Esophagus squamous epithelium (tissue), 5 donors: ENCODE measurements around the gene ADAMTSL3. TPM values are rescaled to one million over a fixed set of nuclear protein-coding genes. Genes with fewer than 3 reads are reported as not detected.

ENCODE experiments used
- DNase-seq: peaks from one replicate; lab custom pipeline; 2025; lab: John Stamatoyannopoulos, UW
- H3K27ac ChIP-seq, 4 donors: fragments of 200-600 bp; sonication (generic); one replicate each; pipeline ENCODE4 v1.5.1; 2016 to 2019; ENCODE audit warnings: mild to moderate bottlenecking in 1 of 4
- H3K27me3 ChIP-seq, 4 donors: fragments of 200-600 bp; sonication (generic); 1 replicate in 3 of 4; 2 replicates in 1 of 4; pipeline versions ENCODE4 v1.5.1 to v1.6.0; 2017 to 2021; ENCODE audit warnings: antibody characterized with exemption in 1 of 4
- H3K36me3 ChIP-seq, 3 donors: fragments of 200-600 bp; sonication (generic); one replicate each; pipeline ENCODE4 v1.5.1; 2016 to 2019
- H3K4me1 ChIP-seq, 3 donors: fragments of 200-600 bp; sonication (generic); one replicate each; pipeline ENCODE4 v1.5.1; 2017 to 2019
- H3K4me3 ChIP-seq, 4 donors: fragments of 200-600 bp; sonication (generic); 1 replicate in 3 of 4; 2 replicates in 1 of 4; pipeline ENCODE4 v1.5.1; 2016 to 2019; ENCODE audit warnings: mild to moderate bottlenecking in 2 of 4, moderate library complexity in 1 of 4
- H3K9me3 ChIP-seq, 3 donors: fragments of 200-600 bp; sonication (generic); one replicate each; pipeline ENCODE4 v1.5.1; 2016 to 2019
- POLR2A ChIP-seq, 4 donors: fragments of 450-650 bp; IDR thresholded peaks; one replicate each; pipeline ENCODE4 v1.6.1; 2017; ENCODE audit warnings: antibody characterized with exemption in 4 of 4, mild to moderate bottlenecking in 4 of 4, moderate library complexity in 3 of 4
- WGBS, 2 donors: methylation state at CpG; one replicate each; pipeline ENCODE4 v1.1.5; 2018; 5-methylcytosine and 5-hydroxymethylcytosine counted together
- intact Hi-C: fragments of 100-400 bp; cut with DNase I; formaldehyde crosslinking; loops from one replicate; pipeline ENCODE4 v1.15.0; 2022
- total RNA-seq, 4 donors: library from RNA; depleted of rRNA; stranded (reverse); fragments of >200 nt; gene quantifications; one replicate each; pipeline ENCODE4 v1.1.0, GENCODE V29; 2016
- TF ChIP-seq, protein P1 (sequence below), 6 experiments: fragments of 450-650 bp in 4 of 6; fragments of 200-600 bp in 2 of 6; sonication (generic) in 2 of 6; IDR thresholded peaks; one replicate each; pipeline ENCODE4 v1.5.1; 2016 to 2019; ENCODE audit warnings: antibody characterized with exemption in 6 of 6, mild to moderate bottlenecking in 4 of 6, moderate library complexity in 4 of 6
- donor health status: DM: yes; HTN: yes; CAD: no.

The ADAMTSL3 gene
- total RNA-seq, 4 donors from 2014 or later: 0.11 to 3.2 (median 0.79) TPM

DNA sequence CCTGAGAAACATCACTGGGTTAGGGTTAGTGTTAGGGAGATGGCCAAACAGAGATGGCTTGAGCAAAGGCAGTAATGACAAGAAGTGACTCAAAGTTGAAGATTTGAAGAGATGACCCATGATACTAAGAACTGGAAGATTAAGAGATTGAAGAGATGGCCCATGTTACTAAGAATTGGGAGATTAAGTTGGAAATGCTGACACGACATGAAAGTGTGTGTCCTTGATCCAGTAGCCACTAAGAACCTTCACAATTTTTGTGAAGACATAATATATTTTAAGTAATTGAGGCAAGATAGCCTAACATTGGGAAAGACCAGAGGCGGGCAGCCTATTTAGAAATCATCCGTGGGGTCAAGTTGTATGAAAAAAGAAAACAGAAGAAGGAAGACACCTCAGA, 239.4 kb downstream of the ADAMTSL3 start:
- intact Hi-C loops: no loop called here
- Histone ChIP-seq H3K4me3 (no peak overlapping the region), H3K4me1 (peaks cover 0 to 14% (median 0%) of the 10 kb centered on the region in 3 donors), H3K27ac (no peak overlapping the region), H3K9me3 (no peaks in the 10 kb centered on the region), H3K36me3 (no peaks in the 10 kb centered on the region), H3K27me3 (no peaks in the 10 kb centered on the region)
- WGBS, 2 donors: 74 to 80% methylated on average over 3 of the region's 3 CpGs
- DNase-seq: no peak
- no peak for TF ChIP-seq POLR2A (IDR thresholded peaks at IDR 0.05)
- TF ChIP-seq, protein P1, sequence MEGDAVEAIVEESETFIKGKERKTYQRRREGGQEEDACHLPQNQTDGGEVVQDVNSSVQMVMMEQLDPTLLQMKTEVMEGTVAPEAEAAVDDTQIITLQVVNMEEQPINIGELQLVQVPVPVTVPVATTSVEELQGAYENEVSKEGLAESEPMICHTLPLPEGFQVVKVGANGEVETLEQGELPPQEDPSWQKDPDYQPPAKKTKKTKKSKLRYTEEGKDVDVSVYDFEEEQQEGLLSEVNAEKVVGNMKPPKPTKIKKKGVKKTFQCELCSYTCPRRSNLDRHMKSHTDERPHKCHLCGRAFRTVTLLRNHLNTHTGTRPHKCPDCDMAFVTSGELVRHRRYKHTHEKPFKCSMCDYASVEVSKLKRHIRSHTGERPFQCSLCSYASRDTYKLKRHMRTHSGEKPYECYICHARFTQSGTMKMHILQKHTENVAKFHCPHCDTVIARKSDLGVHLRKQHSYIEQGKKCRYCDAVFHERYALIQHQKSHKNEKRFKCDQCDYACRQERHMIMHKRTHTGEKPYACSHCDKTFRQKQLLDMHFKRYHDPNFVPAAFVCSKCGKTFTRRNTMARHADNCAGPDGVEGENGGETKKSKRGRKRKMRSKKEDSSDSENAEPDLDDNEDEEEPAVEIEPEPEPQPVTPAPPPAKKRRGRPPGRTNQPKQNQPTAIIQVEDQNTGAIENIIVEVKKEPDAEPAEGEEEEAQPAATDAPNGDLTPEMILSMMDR (IDR thresholded peaks at IDR 0.05): no peak

DNA sequence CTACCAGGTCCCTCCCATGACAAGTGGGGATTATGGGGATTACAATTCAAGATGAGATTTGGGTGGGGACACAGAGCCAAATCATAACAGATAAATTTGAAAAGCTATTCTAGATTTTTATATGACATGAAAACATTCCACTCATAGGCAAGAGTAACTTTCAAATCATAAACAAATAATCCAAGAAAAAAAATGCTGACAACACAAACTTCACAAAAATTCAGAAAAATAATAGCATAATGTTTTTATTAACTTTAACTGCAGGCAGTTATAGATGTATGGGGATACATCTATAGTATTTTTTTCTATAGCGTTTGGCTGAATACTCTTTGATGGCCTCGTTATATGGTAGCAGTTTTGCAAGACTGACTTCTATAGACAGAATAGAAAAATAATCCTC, 243.1 kb downstream of the ADAMTSL3 start:
- H3K4me1 ChIP-seq: no peaks in the 10 kb centered on the region
- WGBS, 2 donors: 74 to 78% methylated on average over 2 of the region's 2 CpGs
- no peaks in the 10 kb centered on the region for H3K27me3 ChIP-seq
- DNase-seq: no peak
- H3K4me3 ChIP-seq: no peak overlapping the region
- intact Hi-C loops: no loop called here
- no peak overlapping the region for H3K27ac ChIP-seq
- H3K9me3 ChIP-seq: no peaks in the 10 kb centered on the region
- no peaks in the 10 kb centered on the region for H3K36me3 ChIP-seq
- no peak for TF ChIP-seq POLR2A (IDR thresholded peaks at IDR 0.05)
- TF ChIP-seq, protein P1 (IDR thresholded peaks at IDR 0.05): no peak

DNA sequence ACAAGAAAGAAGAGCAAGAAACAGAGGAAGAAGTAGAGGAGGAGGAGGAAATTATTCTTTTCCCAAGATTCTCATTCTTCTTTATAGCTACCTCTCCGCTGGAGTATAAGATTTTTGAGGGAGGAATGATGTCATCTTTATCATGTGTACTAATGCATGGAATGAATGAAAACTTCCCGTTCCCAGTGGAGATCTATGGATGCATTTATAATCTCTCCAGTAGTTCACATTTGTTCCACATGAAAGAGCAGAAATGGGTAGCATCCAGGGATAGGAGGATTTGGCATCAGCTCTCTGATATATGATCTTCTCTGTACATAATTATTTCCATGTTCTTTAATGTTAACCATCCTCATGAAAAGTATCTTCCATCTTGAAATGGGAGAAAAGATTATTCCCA, 244.4 kb downstream of the ADAMTSL3 start:
- H3K9me3 ChIP-seq: no peaks in the 10 kb centered on the region
- H3K4me3 ChIP-seq: no peak overlapping the region
- 84 to 87% methylated on average over 2 of the region's 2 CpGs for WGBS, 2 donors

DNA sequence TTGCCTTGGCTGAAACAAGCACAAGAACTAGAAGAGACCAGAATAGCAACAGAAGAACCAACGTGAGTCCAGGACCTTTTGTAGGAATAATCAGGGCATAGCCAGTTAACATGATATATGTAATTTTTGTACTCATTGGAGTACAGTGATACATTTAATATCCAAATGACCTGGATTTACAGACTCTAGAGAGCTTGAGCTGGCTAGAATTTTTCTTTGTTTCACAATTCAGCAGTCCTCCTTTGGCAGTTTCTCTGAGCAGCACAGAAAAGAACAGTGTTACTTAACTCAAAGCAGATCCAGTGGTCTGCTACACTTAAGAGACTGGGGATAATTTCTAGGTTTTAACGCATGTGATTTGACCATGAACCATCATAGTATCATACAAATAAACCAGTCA, 245.7 kb downstream of the ADAMTSL3 start:
- TF ChIP-seq, protein P1 (IDR thresholded peaks at IDR 0.05): no peak
- TF ChIP-seq POLR2A (IDR thresholded peaks at IDR 0.05): no peak
- Histone ChIP-seq H3K27ac (no peak overlapping the region), H3K27me3 (no peaks in the 10 kb centered on the region), H3K9me3 (no peaks in the 10 kb centered on the region), H3K36me3 (no peaks in the 10 kb centered on the region), H3K4me1 (no peaks in the 10 kb centered on the region), H3K4me3 (no peak overlapping the region)
- WGBS, 2 donors: 74 to 82% methylated on average over 2 of the region's 2 CpGs
- no peak for DNase-seq
- intact Hi-C loops: no loop called here

More for the DNA sequence above, 244.4 kb downstream of the ADAMTSL3 start:
- no peaks in the 10 kb centered on the region for H3K27me3 ChIP-seq
- no peaks in the 10 kb centered on the region for H3K4me1 ChIP-seq
- DNase-seq: no peak
- TF ChIP-seq POLR2A (IDR thresholded peaks at IDR 0.05): no peak
- TF ChIP-seq, protein P1 (IDR thresholded peaks at IDR 0.05): no peak
- H3K27ac ChIP-seq: no peak overlapping the region
- intact Hi-C loops: no loop called here
- no peaks in the 10 kb centered on the region for H3K36me3 ChIP-seq

DNA sequence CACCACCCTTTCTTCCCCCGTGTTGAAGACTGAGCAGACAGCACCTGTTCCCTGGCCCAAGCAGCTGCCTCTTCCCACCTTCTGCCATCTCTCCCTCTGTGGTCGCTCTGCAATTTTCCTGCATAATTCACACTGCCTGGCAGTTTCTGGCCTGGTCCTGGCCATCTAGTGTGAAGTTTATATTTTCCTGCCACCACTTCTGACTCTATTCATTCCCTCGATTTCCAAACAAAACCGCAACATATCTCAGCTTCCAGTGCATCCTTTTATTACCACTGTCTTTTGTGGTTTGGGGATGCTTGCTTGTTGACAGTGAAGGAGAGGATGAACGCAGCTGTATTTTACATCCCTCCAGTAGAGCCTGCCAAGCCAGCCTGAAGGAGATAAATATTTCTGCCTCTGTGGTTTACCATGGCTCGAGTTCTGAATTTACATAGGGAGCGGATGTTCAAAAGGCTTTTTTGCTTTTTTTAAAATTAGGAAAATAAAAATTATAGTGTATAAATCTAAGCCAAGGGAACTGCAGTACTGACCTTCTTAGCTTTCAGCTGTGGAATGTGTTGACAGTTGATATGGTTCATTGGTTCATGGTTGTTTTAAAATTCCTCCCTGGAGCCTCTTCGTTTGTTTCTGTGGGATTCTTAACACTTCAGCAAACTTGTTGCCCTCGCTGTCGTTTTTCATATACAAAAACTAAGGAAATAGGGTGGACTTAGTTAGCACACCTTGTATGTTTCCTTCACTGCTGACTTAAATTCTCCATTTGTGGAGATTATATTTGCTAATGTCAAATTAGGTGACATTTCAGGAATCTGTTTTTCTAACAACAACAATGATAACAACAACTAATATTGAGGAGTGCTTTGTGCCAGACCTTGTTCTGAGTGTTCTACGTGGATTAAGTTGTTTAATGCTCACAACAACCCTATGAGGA, 250.5 kb downstream of the ADAMTSL3 start:
- Histone ChIP-seq H3K27me3 (no peaks in the 10 kb centered on the region), H3K27ac (peak overlapping the region in 1 of 4 donors; percentile 48), H3K36me3 (no peaks in the 10 kb centered on the region), H3K4me3 (no peak overlapping the region), H3K4me1 (no peaks in the 10 kb centered on the region), H3K9me3 (no peaks in the 10 kb centered on the region)
- intact Hi-C loops: no loop called here
- 52 to 54% methylated on average over 11 of the region's 11 CpGs for WGBS, 2 donors
- TF ChIP-seq, protein P1 (IDR thresholded peaks at IDR 0.05): no peak
- TF ChIP-seq POLR2A (IDR thresholded peaks at IDR 0.05): no peak
- no peak for DNase-seq
